Ovary (tissue), 3 donors: ENCODE results near the gene ZFYVE9.

Experiments used
- POLR2A ChIP-seq: fragments of 450-650 bp; IDR thresholded peaks from one replicate; pipeline ENCODE4 v1.6.1; 2017; ENCODE audit warnings: antibody characterized with exemption, mild to moderate bottlenecking, moderate library complexity
- TF ChIP-seq, protein P1 (sequence below), 3 donors: fragments of 450-650 bp in 2 of 3; fragments of 200-600 bp in 1 of 3; IDR thresholded peaks; one replicate each; pipeline versions ENCODE4 v1.5.1 to v1.8.0; 2016 to 2022; ENCODE audit warnings: antibody characterized with exemption in 3 of 3, mild to moderate bottlenecking in 1 of 3
- donor health status: DM: no; HTN: no; CAD: no.

DNA sequence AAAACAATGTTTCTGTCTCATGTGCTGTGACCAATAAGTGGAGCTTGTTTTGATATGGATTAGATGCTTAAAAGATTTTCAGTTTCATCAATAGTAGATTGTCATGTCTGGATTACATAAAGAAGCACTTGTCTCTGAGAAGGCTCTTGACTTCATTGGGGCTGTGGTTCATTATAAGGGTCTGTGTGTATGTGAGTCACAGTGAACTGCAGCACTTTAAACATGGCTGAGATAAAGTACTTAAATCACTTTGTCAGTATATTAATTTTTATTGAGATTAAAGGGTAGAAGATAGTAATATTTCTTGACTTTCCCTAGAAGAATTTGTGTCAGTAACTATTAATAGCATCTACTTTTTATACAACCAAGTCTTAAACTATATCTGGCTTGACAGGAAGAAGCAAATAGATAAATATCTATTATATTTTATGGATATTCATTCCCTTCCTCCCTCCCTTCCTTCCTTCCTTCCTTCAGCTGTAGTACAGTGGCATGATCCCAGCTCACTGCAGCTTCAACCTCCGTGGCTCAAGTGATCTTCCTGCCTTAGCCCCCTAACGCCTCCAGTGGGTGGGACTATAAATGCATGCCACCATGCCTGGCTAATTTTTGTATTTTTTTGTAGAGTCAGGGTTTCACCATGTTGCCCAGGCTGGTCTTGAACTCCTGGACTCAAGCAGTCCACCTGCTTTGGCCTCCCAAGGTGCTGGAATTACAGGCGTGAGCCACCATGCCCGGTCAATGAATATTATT, 48.8 kb downstream of the ZFYVE9 start:
- TF ChIP-seq, protein P1, sequence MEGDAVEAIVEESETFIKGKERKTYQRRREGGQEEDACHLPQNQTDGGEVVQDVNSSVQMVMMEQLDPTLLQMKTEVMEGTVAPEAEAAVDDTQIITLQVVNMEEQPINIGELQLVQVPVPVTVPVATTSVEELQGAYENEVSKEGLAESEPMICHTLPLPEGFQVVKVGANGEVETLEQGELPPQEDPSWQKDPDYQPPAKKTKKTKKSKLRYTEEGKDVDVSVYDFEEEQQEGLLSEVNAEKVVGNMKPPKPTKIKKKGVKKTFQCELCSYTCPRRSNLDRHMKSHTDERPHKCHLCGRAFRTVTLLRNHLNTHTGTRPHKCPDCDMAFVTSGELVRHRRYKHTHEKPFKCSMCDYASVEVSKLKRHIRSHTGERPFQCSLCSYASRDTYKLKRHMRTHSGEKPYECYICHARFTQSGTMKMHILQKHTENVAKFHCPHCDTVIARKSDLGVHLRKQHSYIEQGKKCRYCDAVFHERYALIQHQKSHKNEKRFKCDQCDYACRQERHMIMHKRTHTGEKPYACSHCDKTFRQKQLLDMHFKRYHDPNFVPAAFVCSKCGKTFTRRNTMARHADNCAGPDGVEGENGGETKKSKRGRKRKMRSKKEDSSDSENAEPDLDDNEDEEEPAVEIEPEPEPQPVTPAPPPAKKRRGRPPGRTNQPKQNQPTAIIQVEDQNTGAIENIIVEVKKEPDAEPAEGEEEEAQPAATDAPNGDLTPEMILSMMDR (IDR thresholded peaks at IDR 0.05), result no peak
- no peak for TF ChIP-seq POLR2A
